HG02571 (cell line): Measurements from ENCODE around the gene CELF4.

ENCODE experiments used
- ATAC-seq: cut with Tn5 transposase; IDR thresholded peaks from one replicate; pipeline ENCODE4 v1.9.1; 2021; ENCODE audit warnings: mild to moderate bottlenecking, moderate library complexity; ENCODE audit not compliant: unreplicated experiment

Gene CELF4

DNA sequence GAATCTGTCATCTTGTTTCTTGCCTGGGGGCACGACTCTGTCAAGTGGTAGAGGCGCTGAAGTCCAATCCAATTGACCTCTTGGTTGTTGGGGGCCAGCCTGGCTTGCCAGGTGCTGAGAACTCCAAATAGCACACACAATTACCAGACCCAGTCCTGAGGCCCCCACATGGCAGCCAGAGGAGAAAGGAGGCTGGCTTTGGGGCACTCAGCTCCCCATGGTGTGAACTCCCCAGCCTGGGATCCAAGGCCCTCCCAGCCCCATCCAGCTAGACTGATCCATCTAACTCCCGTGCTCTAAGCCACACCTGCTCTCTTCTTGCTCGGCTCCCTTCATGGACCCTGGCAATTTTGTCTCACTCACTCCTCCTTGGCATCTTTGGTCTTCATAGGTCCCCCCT, 170.0 kb downstream of the CELF4 start:
- ATAC-seq, result no peak

DNA sequence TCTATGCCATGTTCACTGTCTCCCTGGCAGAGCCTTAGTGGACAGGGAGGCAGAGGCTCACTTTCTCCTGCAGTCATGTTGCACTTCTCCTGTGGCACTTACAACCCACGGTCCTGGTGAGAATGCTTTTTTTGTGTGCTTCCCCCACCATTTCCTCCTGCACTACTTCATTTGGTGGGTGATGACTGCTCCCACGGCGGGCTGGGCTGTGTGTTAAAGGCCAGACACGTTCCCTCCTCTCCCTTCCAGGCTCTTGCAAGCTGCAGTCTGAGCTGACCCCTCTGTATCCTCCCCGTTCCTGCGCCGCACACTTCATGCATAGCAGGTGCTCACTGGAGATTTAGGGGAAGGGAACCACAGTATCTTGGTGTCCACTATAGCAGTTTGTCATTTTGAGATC, 170.5 kb downstream of the CELF4 start:
- no peak for ATAC-seq

- ATAC-seq, result no peak
Measured at GRCh38 chr18:37394610-37394965, 171.0 kb downstream of the CELF4 start.

- no peak for ATAC-seq
Measured at GRCh38 chr18:37393945-37394609, 171.5 kb downstream of the CELF4 start.

GRCh38 chr18:37393221-37393827, 172.3 kb downstream of the CELF4 start:
- ATAC-seq, result no peak

GRCh38 chr18:37392648-37393047, 172.9 kb downstream of the CELF4 start:
- ATAC-seq, result no peak

DNA sequence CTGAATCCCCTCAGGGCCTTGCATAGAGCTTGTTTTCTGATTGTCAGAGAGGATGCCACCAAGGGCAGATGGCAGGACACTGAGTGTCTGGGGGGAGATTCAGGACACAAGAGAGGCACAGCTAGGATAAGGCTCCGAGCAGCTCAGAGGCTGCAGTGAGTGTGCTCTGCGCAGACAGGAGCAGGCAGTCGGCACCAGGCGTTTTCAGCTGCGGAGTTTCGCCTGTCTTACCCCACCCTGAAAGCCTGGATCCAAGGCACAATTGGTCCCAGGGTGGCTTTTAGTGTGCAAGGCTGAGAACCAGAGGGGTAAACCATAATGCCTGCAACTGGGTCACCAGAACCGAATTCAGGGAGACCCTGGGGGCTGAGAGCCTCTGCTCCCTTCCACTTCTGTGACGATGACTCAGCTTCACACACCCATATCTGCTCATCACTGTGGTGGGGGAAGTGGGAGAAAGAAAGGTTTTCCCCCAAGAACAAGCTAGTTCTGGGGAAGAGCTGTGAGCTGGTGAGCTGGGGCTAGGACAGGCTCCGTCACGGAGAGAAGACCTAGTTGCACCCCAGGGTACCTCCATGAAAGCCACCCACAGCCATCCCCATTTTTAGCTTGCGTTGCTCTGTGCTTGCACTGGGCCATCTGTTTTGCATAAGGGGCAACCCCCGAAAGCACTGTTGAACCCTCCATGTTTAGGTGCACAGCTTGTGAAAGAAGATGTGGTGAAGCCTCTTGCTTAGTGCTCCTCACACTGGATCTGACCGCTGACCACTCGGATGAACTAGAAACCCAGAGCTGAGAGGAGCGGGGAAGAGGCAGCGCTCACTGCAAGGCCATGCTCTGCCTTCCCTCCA, 173.7 kb downstream of the CELF4 start:
- ATAC-seq, result no peak

GRCh38 chr18:37391156-37391555, 174.4 kb downstream of the CELF4 start:
- ATAC-seq, result no peak

- no peak for ATAC-seq
Measured at GRCh38 chr18:37390687-37391086, 174.9 kb downstream of the CELF4 start.

GRCh38 chr18:37389684-37390368, 175.8 kb downstream of the CELF4 start:
- no peak for ATAC-seq

GRCh38 chr18:37389041-37389440, 176.6 kb downstream of the CELF4 start:
- no peak for ATAC-seq

- ATAC-seq, result no peak
Measured at GRCh38 chr18:37388413-37388812, 177.2 kb downstream of the CELF4 start.

- ATAC-seq, result no peak
Measured at GRCh38 chr18:37385846-37386778, 179.5 kb downstream of the CELF4 start.

DNA sequence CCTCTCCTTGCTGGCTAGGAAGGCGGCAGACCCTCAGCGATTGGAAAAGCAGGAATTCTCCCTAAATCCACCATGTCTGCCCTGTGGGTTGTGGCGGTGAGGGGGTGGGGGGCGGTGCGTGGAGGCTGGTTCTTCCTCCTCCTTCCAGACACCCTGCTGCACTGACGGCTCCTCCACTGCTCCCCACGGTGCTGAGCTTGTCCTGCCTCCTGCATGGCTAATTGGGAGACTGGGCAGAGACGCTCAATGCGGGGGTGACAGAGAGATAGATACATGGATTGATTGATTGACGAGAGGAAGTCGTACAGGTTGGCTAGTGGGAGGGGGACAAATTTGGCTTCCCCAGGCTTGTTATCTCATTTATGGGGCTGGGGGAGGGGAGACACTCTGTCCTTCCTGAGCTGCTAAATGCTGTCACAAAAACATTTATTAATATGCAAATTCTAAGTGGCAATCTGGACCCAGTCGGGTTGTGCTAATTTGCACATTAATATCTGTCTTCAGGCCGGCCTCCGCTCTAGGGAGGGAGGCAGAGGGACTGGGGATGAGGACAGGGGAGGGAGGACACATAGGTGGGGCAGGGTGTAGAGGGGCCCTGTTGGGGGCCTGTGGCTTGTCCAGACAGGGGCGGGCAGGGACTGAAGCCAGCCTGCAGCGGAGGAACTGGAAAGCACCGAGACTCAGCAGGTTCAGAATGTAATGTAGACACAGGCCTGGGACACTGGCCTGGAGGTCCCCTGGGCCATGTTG, 181.6 kb downstream of the CELF4 start:
- no peak for ATAC-seq

DNA sequence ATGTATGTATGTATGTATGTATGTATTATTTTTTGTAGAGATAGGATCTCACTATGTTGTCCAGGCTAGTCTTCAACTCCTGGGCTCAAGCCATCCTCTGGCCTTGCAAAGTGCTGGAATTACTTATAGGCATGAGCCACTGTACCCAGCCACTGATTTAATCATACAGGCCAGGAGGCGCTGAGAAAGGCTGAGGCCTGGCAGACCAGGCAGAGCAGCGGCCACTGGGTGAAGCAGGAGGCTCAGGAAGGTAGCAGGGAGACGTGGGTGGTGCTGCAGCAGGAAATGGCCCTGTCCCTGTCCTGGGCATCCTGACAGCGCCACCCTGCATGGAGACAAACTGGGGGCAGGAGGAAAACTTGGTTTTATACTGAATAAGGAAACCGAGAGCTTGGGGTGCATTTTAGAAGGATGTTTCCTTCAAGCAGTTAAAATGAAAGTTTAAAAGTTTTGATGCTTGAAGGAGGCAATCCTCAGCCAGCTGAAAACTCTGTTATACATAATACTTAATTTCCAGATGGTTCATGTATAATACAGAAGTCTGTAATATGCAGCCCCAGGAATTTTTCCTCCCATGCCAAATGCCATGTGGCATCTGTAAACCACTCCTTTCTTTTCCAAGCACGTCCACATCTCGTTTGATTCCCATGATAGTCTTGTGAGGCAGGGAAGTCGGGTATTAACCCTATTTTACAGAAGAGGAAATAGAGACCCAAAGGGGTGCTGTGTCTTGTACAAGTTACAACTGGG, 182.4 kb downstream of the CELF4 start:
- no peak for ATAC-seq

DNA sequence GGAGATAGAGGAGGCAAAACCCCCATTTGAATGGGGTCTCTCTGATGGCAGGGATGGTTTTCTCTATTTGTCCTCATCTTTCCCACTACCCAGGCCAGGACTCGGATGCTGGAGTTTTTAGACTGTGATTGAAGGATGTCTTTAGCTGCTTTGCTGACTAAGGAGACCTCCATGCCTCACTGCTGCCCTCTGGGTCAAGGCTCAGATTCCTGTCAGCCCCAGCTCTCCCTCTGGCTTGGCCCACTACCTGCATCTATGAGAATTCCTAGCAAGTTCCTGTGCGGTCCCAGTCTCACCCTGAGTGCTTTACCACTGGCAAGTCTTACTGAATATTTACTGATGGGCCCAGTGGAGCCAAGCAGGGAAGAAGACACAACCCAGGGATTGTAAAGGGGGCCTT, 184.0 kb downstream of the CELF4 start:
- ATAC-seq, result no peak

DNA sequence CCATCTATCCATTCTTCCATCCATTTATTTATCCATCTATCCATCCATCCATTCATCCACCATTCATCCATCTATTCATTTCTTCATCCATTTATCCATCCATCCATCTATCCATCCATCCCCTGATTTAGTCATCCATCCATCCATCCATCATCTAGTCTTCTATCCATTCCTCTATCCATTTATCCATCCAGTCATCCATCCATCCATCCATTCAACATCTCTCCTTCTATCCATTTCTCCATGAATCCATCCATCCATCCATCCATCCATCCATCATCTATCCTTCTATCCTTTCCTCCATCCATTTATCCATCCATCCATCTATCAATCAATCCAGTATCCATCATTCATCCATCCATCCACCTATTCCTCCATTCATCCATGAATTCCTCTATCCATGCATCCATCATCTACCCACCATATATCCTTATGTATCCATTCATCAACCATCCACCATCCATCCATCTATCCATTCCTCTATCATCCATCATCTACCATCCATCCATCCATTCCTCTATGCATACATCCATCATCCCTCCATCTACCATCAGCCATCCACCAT, 185.0 kb downstream of the CELF4 start:
- no peak for ATAC-seq

DNA sequence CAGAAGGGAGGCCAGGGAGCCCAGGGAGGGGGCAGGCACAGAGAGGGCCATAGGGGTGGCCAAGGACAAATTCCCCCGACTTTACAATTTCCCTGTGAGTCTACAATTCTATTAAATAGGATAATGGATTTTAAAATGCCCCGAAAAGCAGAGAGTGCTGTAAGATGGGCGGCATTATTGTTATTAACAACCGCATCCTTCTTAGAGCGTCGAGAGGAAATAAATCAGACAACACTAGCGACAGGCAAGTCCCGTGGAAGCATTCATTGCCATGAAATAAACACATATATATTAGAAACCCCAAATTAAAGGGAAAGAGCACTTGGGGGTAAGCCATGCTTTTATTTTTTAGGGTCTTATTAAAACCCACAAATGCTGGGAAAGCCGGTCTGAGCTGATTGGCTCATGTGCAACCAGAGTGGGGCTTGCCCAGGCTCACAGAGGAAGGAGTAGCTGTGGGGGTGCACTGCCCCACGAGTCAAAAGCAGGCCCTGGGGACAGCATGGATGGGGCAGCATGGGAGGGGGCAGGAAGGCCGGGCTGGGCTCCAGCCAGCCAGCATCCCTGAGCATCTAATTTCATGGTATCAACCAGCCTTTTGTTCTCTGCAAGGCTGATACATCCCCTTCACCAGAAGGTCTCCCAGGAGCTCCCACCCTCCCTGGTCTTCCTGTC, 187.1 kb downstream of the CELF4 start:
- ATAC-seq, result no peak
